Liver (tissue), 9 donors: ENCODE measurements around the gene MAP6. TPM values are rescaled to one million over a fixed set of nuclear protein-coding genes. Genes with fewer than 3 reads are reported as not detected.
A peak's percentile ranks its signal among the peaks of the same experiment; 100 is the strongest.

Experiments used
- DNase-seq: peaks from one replicate; pipeline ENCODE4 v3.0.0-alpha.2; 2017; ENCODE audit warnings: low spot score
- H3K27ac ChIP-seq, 2 donors: one replicate each; pipeline ENCODE4 v1.7.0; 2013; ENCODE audit warnings: inconsistent platforms in 2 of 2, low read length in 2 of 2, control low read depth in 1 of 2, low read depth in 1 of 2, mild to moderate bottlenecking in 1 of 2
- H3K27me3 ChIP-seq, 4 donors: one replicate each; pipeline versions ENCODE4 v1.6.1 to v1.7.0; 2013; ENCODE audit warnings: low read length in 3 of 4, inconsistent platforms in 1 of 4, mild to moderate bottlenecking in 1 of 4, moderate library complexity in 1 of 4; ENCODE audit not compliant: control insufficient read depth in 4 of 4, insufficient read depth in 4 of 4
- H3K36me3 ChIP-seq, 4 donors: one replicate each; pipeline versions ENCODE4 v1.6.1 to v1.7.0; 2013; ENCODE audit warnings: low read length in 3 of 4, mild to moderate bottlenecking in 3 of 4, low read depth in 1 of 4, moderate library complexity in 1 of 4; ENCODE audit not compliant: control insufficient read depth in 4 of 4, insufficient read depth in 3 of 4
- H3K4me1 ChIP-seq, 4 donors: one replicate each; pipeline versions ENCODE4 v1.6.1 to v1.7.0; 2013; ENCODE audit warnings: low read length in 3 of 4, mild to moderate bottlenecking in 3 of 4, moderate library complexity in 1 of 4; ENCODE audit not compliant: control insufficient read depth in 4 of 4, insufficient read depth in 4 of 4
- H3K4me3 ChIP-seq, 3 donors: one replicate each; pipeline versions ENCODE4 v1.6.1 to v1.7.0; 2013; ENCODE audit warnings: low read length in 3 of 3, control low read depth in 1 of 3, low read depth in 1 of 3, mild to moderate bottlenecking in 1 of 3
- H3K9ac ChIP-seq, 2 donors: one replicate each; pipeline ENCODE4 v1.7.0; 2013; ENCODE audit warnings: low read length in 2 of 2, mild to moderate bottlenecking in 2 of 2, moderate library complexity in 2 of 2, control low read depth in 1 of 2, low read depth in 1 of 2
- H3K9me3 ChIP-seq, 4 donors: one replicate each; pipeline versions ENCODE4 v1.6.1 to v1.7.0; 2013; ENCODE audit warnings: low read length in 3 of 4; ENCODE audit not compliant: control insufficient read depth in 4 of 4
- EGR1 ChIP-seq, 2 donors: IDR thresholded peaks; 2 replicates each; pipeline ENCODE4 v1.6.1; 2016 to 2018; ENCODE audit warnings: antibody characterized with exemption in 2 of 2, low read depth in 2 of 2
- GABPA ChIP-seq, 2 donors: IDR thresholded peaks in 1 of 2; conservative IDR thresholded peaks in 1 of 2; 2 replicates each; pipeline ENCODE4 v1.6.1; 2016; ENCODE audit warnings: antibody characterized with exemption in 2 of 2, mild to moderate bottlenecking in 1 of 2, moderate library complexity in 1 of 2
- HNF4A ChIP-seq, 2 donors: conservative IDR thresholded peaks; 2 replicates each; pipeline ENCODE4 v1.6.1; 2016; ENCODE audit warnings: antibody characterized with exemption in 2 of 2, mild to moderate bottlenecking in 2 of 2
- JUND ChIP-seq, 2 donors: IDR thresholded peaks; 2 replicates each; pipeline ENCODE4 v1.6.1; 2016; ENCODE audit warnings: antibody characterized with exemption in 2 of 2
- NR2F2 ChIP-seq: IDR thresholded peaks from 2 replicates; pipeline ENCODE4 v1.6.1; 2016; ENCODE audit warnings: antibody characterized with exemption
- RAD21 ChIP-seq, 2 donors: IDR thresholded peaks; 2 replicates each; pipeline ENCODE4 v1.6.1; 2016; ENCODE audit warnings: antibody characterized with exemption in 2 of 2, mild to moderate bottlenecking in 2 of 2
- RXRA ChIP-seq, 2 donors: IDR thresholded peaks; 2 replicates each; pipeline ENCODE4 v1.6.1; 2017 to 2018; ENCODE audit warnings: antibody characterized with exemption in 2 of 2, mild to moderate bottlenecking in 1 of 2
- SP1 ChIP-seq: IDR thresholded peaks from 2 replicates; pipeline ENCODE4 v1.6.1; 2018; ENCODE audit warnings: antibody characterized with exemption, mild to moderate bottlenecking
- TAF1 ChIP-seq: conservative IDR thresholded peaks from 2 replicates; pipeline ENCODE4 v1.6.1; 2016; ENCODE audit warnings: antibody characterized with exemption, mild to moderate bottlenecking
- YY1 ChIP-seq: IDR thresholded peaks from 2 replicates; pipeline ENCODE4 v1.6.1; 2016; ENCODE audit warnings: antibody characterized with exemption, mild to moderate bottlenecking
- WGBS: extraction: QIAGEN DNeasy Blood & Tissue Kit; methylation state at CpG from one replicate; pipeline ENCODE4 v1.1.7; 2013; 5-methylcytosine and 5-hydroxymethylcytosine counted together
- polyA plus RNA-seq, 2 donors: library from polyadenylated mRNA; stranded (reverse) in 1 of 2; unstranded in 1 of 2; fragments of 200-250 nt in 1 of 2; fragments of >200 nt in 1 of 2; fragmentation: Nextera tagmentation in 1 of 2; extraction: Ambion mirVana in 1 of 2; gene quantifications; one replicate each; pipeline versions ENCODE4 v1.2.1 to v1.2.3, GENCODE V29; 2013 to 2015
- total RNA-seq, 2 donors: library from RNA; depleted of rRNA; stranded (reverse); fragments of >200 nt; gene quantifications; one replicate each; pipeline ENCODE4 v1.2.3, GENCODE V29; 2014
- TF ChIP-seq, protein P1 (sequence below): IDR thresholded peaks from 2 replicates; pipeline ENCODE4 v1.6.1; 2016; ENCODE audit warnings: antibody characterized with exemption
- TF ChIP-seq, protein P2 (sequence below): fragments of 150-350 bp; IDR thresholded peaks from 2 replicates; pipeline ENCODE4 v1.5.1; 2017; ENCODE audit warnings: improper control_type of control experiment, low read depth, low read length; ENCODE audit not compliant: missing input control
- TF ChIP-seq, protein P3 (sequence below): IDR thresholded peaks from 2 replicates; pipeline ENCODE4 v1.6.1; 2016; ENCODE audit warnings: antibody characterized with exemption
- TF ChIP-seq, protein P4 (sequence below): IDR thresholded peaks from 2 replicates; pipeline ENCODE4 v1.6.1; 2016; ENCODE audit warnings: antibody characterized with exemption, mild to moderate bottlenecking
- donor health status: healthy.
- donor health status: healthy.
- donor health status: healthy.
- donor health status: healthy.
- donor health status: healthy.

MAP6 gene
- total and polyA plus RNA-seq, 4 donors, result 0.22 to 0.36 (median 0.24) TPM

DNA sequence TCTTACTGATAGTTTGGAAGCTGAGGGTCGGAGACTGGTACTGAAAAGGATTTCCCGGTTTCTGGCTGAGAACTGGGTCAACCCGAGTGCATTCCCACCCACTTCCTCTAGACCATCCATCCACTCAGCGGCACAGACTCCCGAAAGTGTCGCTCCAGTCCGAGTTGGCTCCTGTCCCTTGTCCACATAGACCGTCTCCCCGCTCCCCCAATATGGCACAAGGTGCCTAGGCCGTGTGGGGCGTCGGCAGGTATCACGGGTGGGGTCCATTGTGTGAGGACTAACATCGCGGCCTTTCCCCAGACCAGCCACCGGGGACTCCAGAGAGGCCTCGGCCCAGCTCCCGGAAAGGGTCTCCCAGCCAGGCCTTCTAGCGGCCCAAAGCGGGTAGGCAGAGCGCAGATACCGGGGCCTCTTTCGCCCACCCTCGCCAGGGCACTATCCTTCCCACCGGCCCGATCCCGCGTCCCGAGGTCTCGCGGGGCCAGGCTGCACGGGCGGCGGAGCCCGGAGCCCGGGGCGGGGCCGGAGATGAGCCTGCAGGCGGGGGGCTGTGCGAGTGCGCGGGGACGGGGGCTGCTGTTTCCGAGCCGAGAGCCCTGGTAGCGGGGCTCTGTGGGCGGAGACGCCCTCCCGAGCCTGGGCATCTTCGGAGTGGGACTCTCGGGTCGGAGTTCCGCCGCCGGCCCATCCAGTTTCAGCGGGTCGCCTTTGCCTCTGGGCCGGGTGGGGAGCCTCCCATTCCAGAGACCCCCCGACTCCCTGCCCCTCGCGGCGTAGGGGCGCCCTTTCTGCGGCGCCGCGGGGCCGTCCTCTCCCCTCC lies 85.7 kb downstream of the MAP6 start:
- H3K9ac ChIP-seq, result peak overlapping the region; percentile 50 to 56
- DNase-seq, result peak; percentile 82
- peak overlapping the region; percentile 80 to 85 for H3K27ac ChIP-seq
- peaks cover 0 to 12% (median 5%) of the 10 kb centered on the region in 4 donors for H3K4me1 ChIP-seq
- 5% methylated on average over 68 of the region's 68 CpGs for WGBS
- no peaks in the 10 kb centered on the region for H3K9me3 ChIP-seq
- no peaks in the 10 kb centered on the region for H3K36me3 ChIP-seq
- TF ChIP-seq, protein P1, sequence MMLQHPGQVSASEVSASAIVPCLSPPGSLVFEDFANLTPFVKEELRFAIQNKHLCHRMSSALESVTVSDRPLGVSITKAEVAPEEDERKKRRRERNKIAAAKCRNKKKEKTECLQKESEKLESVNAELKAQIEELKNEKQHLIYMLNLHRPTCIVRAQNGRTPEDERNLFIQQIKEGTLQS, result no peak
- TF ChIP-seq GABPA (IDR thresholded peaks at IDR 0.05 in 1 of 2, conservative IDR thresholded peaks at IDR 0.05 in 1 of 2) (no peak), SP1 (no peak), HNF4A (conservative IDR thresholded peaks at IDR 0.05) (no peak), YY1 (no peak), RXRA (IDR thresholded peaks at IDR 0.05) (peak in 1 of 2 donors; percentile 22), EGR1 (IDR thresholded peaks at IDR 0.05; ENCODE audit: low read depth in 2 of 2) (no peak), NR2F2 (peak; percentile 52), RAD21 (IDR thresholded peaks at IDR 0.05) (no peak), TAF1 (no peak), JUND (IDR thresholded peaks at IDR 0.05) (no peak)
- TF ChIP-seq, protein P2, sequence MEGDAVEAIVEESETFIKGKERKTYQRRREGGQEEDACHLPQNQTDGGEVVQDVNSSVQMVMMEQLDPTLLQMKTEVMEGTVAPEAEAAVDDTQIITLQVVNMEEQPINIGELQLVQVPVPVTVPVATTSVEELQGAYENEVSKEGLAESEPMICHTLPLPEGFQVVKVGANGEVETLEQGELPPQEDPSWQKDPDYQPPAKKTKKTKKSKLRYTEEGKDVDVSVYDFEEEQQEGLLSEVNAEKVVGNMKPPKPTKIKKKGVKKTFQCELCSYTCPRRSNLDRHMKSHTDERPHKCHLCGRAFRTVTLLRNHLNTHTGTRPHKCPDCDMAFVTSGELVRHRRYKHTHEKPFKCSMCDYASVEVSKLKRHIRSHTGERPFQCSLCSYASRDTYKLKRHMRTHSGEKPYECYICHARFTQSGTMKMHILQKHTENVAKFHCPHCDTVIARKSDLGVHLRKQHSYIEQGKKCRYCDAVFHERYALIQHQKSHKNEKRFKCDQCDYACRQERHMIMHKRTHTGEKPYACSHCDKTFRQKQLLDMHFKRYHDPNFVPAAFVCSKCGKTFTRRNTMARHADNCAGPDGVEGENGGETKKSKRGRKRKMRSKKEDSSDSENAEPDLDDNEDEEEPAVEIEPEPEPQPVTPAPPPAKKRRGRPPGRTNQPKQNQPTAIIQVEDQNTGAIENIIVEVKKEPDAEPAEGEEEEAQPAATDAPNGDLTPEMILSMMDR, result peak; percentile 11
- TF ChIP-seq, protein P3, sequence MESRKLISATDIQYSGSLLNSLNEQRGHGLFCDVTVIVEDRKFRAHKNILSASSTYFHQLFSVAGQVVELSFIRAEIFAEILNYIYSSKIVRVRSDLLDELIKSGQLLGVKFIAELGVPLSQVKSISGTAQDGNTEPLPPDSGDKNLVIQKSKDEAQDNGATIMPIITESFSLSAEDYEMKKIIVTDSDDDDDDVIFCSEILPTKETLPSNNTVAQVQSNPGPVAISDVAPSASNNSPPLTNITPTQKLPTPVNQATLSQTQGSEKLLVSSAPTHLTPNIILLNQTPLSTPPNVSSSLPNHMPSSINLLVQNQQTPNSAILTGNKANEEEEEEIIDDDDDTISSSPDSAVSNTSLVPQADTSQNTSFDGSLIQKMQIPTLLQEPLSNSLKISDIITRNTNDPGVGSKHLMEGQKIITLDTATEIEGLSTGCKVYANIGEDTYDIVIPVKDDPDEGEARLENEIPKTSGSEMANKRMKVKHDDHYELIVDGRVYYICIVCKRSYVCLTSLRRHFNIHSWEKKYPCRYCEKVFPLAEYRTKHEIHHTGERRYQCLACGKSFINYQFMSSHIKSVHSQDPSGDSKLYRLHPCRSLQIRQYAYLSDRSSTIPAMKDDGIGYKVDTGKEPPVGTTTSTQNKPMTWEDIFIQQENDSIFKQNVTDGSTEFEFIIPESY, result peak; percentile 85
- TF ChIP-seq, protein P4, sequence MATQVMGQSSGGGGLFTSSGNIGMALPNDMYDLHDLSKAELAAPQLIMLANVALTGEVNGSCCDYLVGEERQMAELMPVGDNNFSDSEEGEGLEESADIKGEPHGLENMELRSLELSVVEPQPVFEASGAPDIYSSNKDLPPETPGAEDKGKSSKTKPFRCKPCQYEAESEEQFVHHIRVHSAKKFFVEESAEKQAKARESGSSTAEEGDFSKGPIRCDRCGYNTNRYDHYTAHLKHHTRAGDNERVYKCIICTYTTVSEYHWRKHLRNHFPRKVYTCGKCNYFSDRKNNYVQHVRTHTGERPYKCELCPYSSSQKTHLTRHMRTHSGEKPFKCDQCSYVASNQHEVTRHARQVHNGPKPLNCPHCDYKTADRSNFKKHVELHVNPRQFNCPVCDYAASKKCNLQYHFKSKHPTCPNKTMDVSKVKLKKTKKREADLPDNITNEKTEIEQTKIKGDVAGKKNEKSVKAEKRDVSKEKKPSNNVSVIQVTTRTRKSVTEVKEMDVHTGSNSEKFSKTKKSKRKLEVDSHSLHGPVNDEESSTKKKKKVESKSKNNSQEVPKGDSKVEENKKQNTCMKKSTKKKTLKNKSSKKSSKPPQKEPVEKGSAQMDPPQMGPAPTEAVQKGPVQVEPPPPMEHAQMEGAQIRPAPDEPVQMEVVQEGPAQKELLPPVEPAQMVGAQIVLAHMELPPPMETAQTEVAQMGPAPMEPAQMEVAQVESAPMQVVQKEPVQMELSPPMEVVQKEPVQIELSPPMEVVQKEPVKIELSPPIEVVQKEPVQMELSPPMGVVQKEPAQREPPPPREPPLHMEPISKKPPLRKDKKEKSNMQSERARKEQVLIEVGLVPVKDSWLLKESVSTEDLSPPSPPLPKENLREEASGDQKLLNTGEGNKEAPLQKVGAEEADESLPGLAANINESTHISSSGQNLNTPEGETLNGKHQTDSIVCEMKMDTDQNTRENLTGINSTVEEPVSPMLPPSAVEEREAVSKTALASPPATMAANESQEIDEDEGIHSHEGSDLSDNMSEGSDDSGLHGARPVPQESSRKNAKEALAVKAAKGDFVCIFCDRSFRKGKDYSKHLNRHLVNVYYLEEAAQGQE, result peak; percentile 13
- H3K27me3 ChIP-seq, result no peaks in the 10 kb centered on the region
- peak overlapping the region in 2 of 3 donors; percentile 53 to 62 for H3K4me3 ChIP-seq
